SJCRH30 (cell line): ENCODE measurements around the gene CCDC117. TPM values are rescaled to one million over a fixed set of nuclear protein-coding genes. Genes with fewer than 3 reads are reported as not detected.

ENCODE experiments used
- DNase-seq, 2 experiments: peaks; one replicate each; pipeline ENCODE4 v3.0.0-alpha.2; 2015 to 2020
- H3K27ac ChIP-seq: fragments of 250-450 bp; sonication (Bioruptor Pico); 2 replicates; pipeline ENCODE4 v1.5.1; 2020; ENCODE audit warnings: mild to moderate bottlenecking, moderate library complexity
- H3K27me3 ChIP-seq: fragments of 250-450 bp; sonication (Bioruptor Pico); 2 replicates; pipeline ENCODE4 v1.5.1; 2020; ENCODE audit warnings: mild to moderate bottlenecking, moderate library complexity
- H3K36me3 ChIP-seq: fragments of 250-450 bp; sonication (Bioruptor Pico); 2 replicates; pipeline ENCODE4 v1.5.1; 2020; ENCODE audit warnings: mild to moderate bottlenecking, moderate library complexity
- H3K4me1 ChIP-seq: fragments of 250-450 bp; sonication (Bioruptor Pico); 2 replicates; pipeline ENCODE4 v1.5.1; 2020; ENCODE audit warnings: mild to moderate bottlenecking, moderate library complexity
- H3K4me3 ChIP-seq: fragments of 250-450 bp; sonication (Bioruptor Pico); 2 replicates; pipeline ENCODE4 v1.5.1; 2020; ENCODE audit warnings: mild to moderate bottlenecking, moderate library complexity
- H3K9me3 ChIP-seq: fragments of 250-450 bp; sonication (Bioruptor Pico); replicated peaks from 2 replicates; pipeline ENCODE4 v1.5.1; 2020; ENCODE audit warnings: mild to moderate bottlenecking, moderate library complexity
- total RNA-seq: library from RNA; depleted of rRNA; stranded (reverse); fragments of >200 nt; shearing (Covaris generic); gene quantifications from 2 replicates; pipeline ENCODE4 v1.2.3, GENCODE V29; 2014

Gene CCDC117
- total RNA-seq, 1 experiment from 2014 or later, result 44.7 TPM

- no peak for DNase-seq
- no peaks in the 10 kb centered on the region for H3K27me3 ChIP-seq
- H3K4me3 ChIP-seq, result no peak overlapping the region
- H3K9me3 ChIP-seq, result no peaks in the 10 kb centered on the region
- no peak overlapping the region for H3K27ac ChIP-seq
- peaks cover 35% of the 10 kb centered on the region for H3K36me3 ChIP-seq
- H3K4me1 ChIP-seq, result no peaks in the 10 kb centered on the region
These were observed 18.6 kb downstream of the CCDC117 start for GRCh38 chr22:28791124-28791523.

- Histone ChIP-seq H3K27ac (no peak overlapping the region), H3K36me3 (peaks cover 39% of the 10 kb centered on the region), H3K4me1 (no peaks in the 10 kb centered on the region), H3K27me3 (no peaks in the 10 kb centered on the region), H3K9me3 (no peaks in the 10 kb centered on the region), H3K4me3 (no peak overlapping the region)
- DNase-seq, result no peak
These were observed 19.5 kb downstream of the CCDC117 start for GRCh38 chr22:28791841-28792490.

GRCh38 chr22:28792491-28793383 lies 20.2 kb downstream of the CCDC117 start:
- no peak for DNase-seq
- H3K4me1 ChIP-seq, result no peaks in the 10 kb centered on the region
- H3K4me3 ChIP-seq, result no peak overlapping the region
- no peak overlapping the region for H3K27ac ChIP-seq
- no peaks in the 10 kb centered on the region for H3K9me3 ChIP-seq
- H3K36me3 ChIP-seq, result peaks cover 46% of the 10 kb centered on the region
- no peaks in the 10 kb centered on the region for H3K27me3 ChIP-seq

GRCh38 chr22:28793976-28794584 lies 21.6 kb downstream of the CCDC117 start:
- no peak overlapping the region for H3K4me3 ChIP-seq
- DNase-seq, result no peak
- H3K36me3 ChIP-seq, result peaks cover 48% of the 10 kb centered on the region
- H3K9me3 ChIP-seq, result no peaks in the 10 kb centered on the region
- no peaks in the 10 kb centered on the region for H3K4me1 ChIP-seq
- H3K27ac ChIP-seq, result no peak overlapping the region
- H3K27me3 ChIP-seq, result no peaks in the 10 kb centered on the region

- H3K4me1 ChIP-seq, result no peaks in the 10 kb centered on the region
- no peak for DNase-seq
- no peak overlapping the region for H3K27ac ChIP-seq
- H3K9me3 ChIP-seq, result no peaks in the 10 kb centered on the region
- no peaks in the 10 kb centered on the region for H3K27me3 ChIP-seq
- H3K4me3 ChIP-seq, result no peak overlapping the region
- H3K36me3 ChIP-seq, result peaks cover 48% of the 10 kb centered on the region
These were observed 22.7 kb downstream of the CCDC117 start for GRCh38 chr22:28795071-28795693.

GRCh38 chr22:28795932-28796856 lies 23.7 kb downstream of the CCDC117 start:
- Histone ChIP-seq H3K27ac (no peak overlapping the region), H3K4me1 (no peaks in the 10 kb centered on the region), H3K36me3 (peaks cover 48% of the 10 kb centered on the region), H3K9me3 (no peaks in the 10 kb centered on the region), H3K4me3 (no peak overlapping the region), H3K27me3 (no peaks in the 10 kb centered on the region)
- no peak for DNase-seq

- Histone ChIP-seq H3K36me3 (peaks cover 41% of the 10 kb centered on the region), H3K4me3 (peak overlapping the region; percentile 82), H3K9me3 (no peaks in the 10 kb centered on the region), H3K27me3 (no peaks in the 10 kb centered on the region), H3K27ac (peak overlapping the region; percentile 78), H3K4me1 (no peaks in the 10 kb centered on the region)
- peak; percentile 22 to 49 for DNase-seq
These were observed 26.5 kb downstream of the CCDC117 start for GRCh38 chr22:28798810-28799605.

- Histone ChIP-seq H3K9me3 (no peaks in the 10 kb centered on the region), H3K27me3 (no peaks in the 10 kb centered on the region), H3K4me1 (no peaks in the 10 kb centered on the region), H3K27ac (peak overlapping the region; percentile 78), H3K36me3 (peaks cover 33% of the 10 kb centered on the region), H3K4me3 (peak overlapping the region; percentile 82)
- peak; percentile 49 to 58 for DNase-seq
These were observed 27.3 kb downstream of the CCDC117 start for GRCh38 chr22:28799606-28800307.

GRCh38 chr22:28800308-28801041 lies 28.0 kb downstream of the CCDC117 start, which contains the start of gene XBP1:
Gene XBP1 (minus strand): TSS chr22:28800569.
- no peaks in the 10 kb centered on the region for H3K9me3 ChIP-seq
- peak within 1 kb of the TSS; percentile 78 for H3K27ac ChIP-seq
- no peaks in the 10 kb centered on the region for H3K27me3 ChIP-seq
- H3K36me3 ChIP-seq, result peaks cover 26% of the 10 kb centered on the region
- peak within 1 kb of the TSS; percentile 82 for H3K4me3 ChIP-seq
- no peaks in the 10 kb centered on the region for H3K4me1 ChIP-seq
- DNase-seq, result peak; percentile 87 to 92

- H3K27ac ChIP-seq, result no peak overlapping the region
- no peak overlapping the region for H3K4me3 ChIP-seq
- no peaks in the 10 kb centered on the region for H3K4me1 ChIP-seq
- DNase-seq, result peak in 1 of 2 experiments; percentile 7
- peaks cover 10% of the 10 kb centered on the region for H3K36me3 ChIP-seq
- no peaks in the 10 kb centered on the region for H3K9me3 ChIP-seq
- H3K27me3 ChIP-seq, result no peaks in the 10 kb centered on the region
These were observed 29.5 kb downstream of the CCDC117 start for GRCh38 chr22:28801845-28802594.

- Histone ChIP-seq H3K9me3 (no peaks in the 10 kb centered on the region), H3K4me3 (no peak overlapping the region), H3K27me3 (no peaks in the 10 kb centered on the region), H3K36me3 (peaks cover 4% of the 10 kb centered on the region), H3K4me1 (no peaks in the 10 kb centered on the region), H3K27ac (no peak overlapping the region)
- DNase-seq, result no peak
These were observed 30.2 kb downstream of the CCDC117 start for GRCh38 chr22:28802595-28803123.
